ENCODE results near the gene TTC22. TPM values are rescaled to one million over a fixed set of nuclear protein-coding genes. Genes with fewer than 3 reads are reported as not detected.

TTC22 gene
- total RNA-seq, 1 experiment from 2014 or later, result 0.59 TPM

DNA sequence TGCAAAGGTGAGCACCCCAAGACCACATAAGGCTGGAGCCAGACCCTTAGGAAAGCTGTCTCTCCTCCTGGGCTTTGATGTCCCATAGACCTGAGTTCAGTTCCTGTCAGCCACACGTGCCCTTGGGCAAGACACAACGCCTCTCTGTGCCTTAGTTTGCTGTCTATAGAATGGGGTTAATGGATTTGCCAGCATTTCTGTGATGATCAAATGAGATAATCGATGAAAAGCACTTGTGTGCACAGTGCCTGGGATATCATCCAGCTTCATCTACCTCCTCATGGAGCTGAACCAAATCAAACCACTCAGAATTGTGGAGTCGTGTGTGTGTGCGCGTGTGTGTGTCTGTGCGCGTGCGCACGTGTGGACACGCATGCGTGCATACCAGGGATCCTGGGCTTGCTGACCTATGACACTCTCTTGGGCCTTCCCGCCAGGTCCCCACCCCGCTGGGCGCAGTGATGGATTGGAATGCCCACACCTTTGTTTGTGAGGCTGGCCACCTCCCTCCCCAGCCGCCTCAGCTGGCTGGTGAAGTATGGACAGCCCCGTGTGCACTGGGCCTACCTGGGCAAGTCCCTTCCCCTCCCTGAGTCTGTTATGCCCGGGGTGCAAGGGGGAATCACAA is 5.2 kb downstream of the TTC22 start:
- H3K27ac Mint-ChIP-seq, result no peak overlapping the region
- no peak overlapping the region for H4K8ac ChIP-seq (replicated peaks; ENCODE audit: insufficient read length, low read depth, low read length)
- no peak overlapping the region for H2BK20ac ChIP-seq (ENCODE audit: low read depth, low read length, poor library complexity, severe bottlenecking)
- H3K4ac ChIP-seq (ENCODE audit: low read depth, low read length), result no peak overlapping the region
- H3K27ac ChIP-seq (ENCODE audit: insufficient read length, low read depth, low read length), result no peak overlapping the region
- H4K5ac ChIP-seq (ENCODE audit: insufficient read length, low read depth, low read length), result no peak overlapping the region
- no peak overlapping the region for H4K91ac ChIP-seq (ENCODE audit: insufficient read length, low read depth, low read length)
- no peaks in the 10 kb centered on the region; the same call in 1 of the 2 replicates for H3K4me1 ChIP-seq (ENCODE audit: insufficient read depth, low read length)
- TF ChIP-seq CTCF (conservative IDR thresholded peaks at IDR 0.05), result no peak
- H2AK5ac ChIP-seq (ENCODE audit: insufficient read length, low read length), result no peak overlapping the region
- no peak overlapping the region for H2AFZ ChIP-seq (ENCODE audit: low read length)
- H2BK12ac ChIP-seq (ENCODE audit: insufficient read length, low read depth, low read length), result no peak overlapping the region
- no peaks in the 10 kb centered on the region for H4K20me1 ChIP-seq (ENCODE audit: control insufficient read depth, insufficient read depth, insufficient read length)
- H3K9me3 Mint-ChIP-seq, result peaks cover 2 to 3% of the 10 kb centered on the region in 2 experiments; a peak in 2 of 5 replicates
- H3K14ac ChIP-seq (ENCODE audit: insufficient read depth, low read length), result no peak overlapping the region
- H2BK120ac ChIP-seq (ENCODE audit: low read depth, low read length, poor library complexity, severe bottlenecking), result no peak overlapping the region
- H3K23me2 ChIP-seq (ENCODE audit: insufficient read length, low read depth, low read length, poor library complexity, severe bottlenecking), result no peaks in the 10 kb centered on the region
- no peak overlapping the region for H2BK5ac ChIP-seq (ENCODE audit: insufficient read length, low read length)
- no peaks in the 10 kb centered on the region for H3K9me3 ChIP-seq (ENCODE audit: control insufficient read depth, low read depth, low read length)
- H3T11ph ChIP-seq (ENCODE audit: low read length), result no peak overlapping the region
- no peak for DNase-seq
- H3K4me1 Mint-ChIP-seq, result peaks cover 24 to 33% of the 10 kb centered on the region in 2 experiments
- H3K27me3 ChIP-seq (ENCODE audit: insufficient read depth, low read length), result no peaks in the 10 kb centered on the region; the same call in 1 of the 2 replicates
- no peaks in the 10 kb centered on the region for H3K36me3 Mint-ChIP-seq (ENCODE audit: insufficient read depth in 1 of 3, low read depth in 3 of 3)
- no peaks in the 10 kb centered on the region for H3K79me1 ChIP-seq (ENCODE audit: insufficient read depth, low read depth, low read length, poor library complexity, severe bottlenecking)
- H3K4me3 Mint-ChIP-seq, result no peak overlapping the region
- no peak overlapping the region for H3K23ac ChIP-seq (ENCODE audit: insufficient read length, low read depth, low read length)
- H3K79me2 ChIP-seq (ENCODE audit: insufficient read depth, low read length), result no peaks in the 10 kb centered on the region
- no peak overlapping the region for H3K9ac ChIP-seq (ENCODE audit: extremely low read depth, insufficient read length, low read length)
- no CpG with 5 or more reads among the region's 18 CpGs for WGBS (ENCODE audit: extremely low coverage, insufficient read length, low lambda C conversion rate)
- H3K27me3 Mint-ChIP-seq (ENCODE audit: low read depth), result peaks cover 11% of the 10 kb centered on the region
- no peak overlapping the region for H3K18ac ChIP-seq (ENCODE audit: insufficient read length, low read depth, low read length)
- no peak overlapping the region for H3K56ac ChIP-seq (ENCODE audit: insufficient read length, low read depth, low read length)
- no peak overlapping the region for H3K4me2 ChIP-seq (ENCODE audit: insufficient read depth, insufficient read length, low read length)
- no peak overlapping the region for H2BK15ac ChIP-seq (ENCODE audit: low read depth, low read length)
